H1 (cell line): Measurements from ENCODE around the gene MYO9B. TPM values are rescaled to one million over a fixed set of nuclear protein-coding genes. Genes with fewer than 3 reads are reported as not detected.

Experiments used
- CTCF ChIA-PET: fragments of 300-600 bp; sonication (Branson Sonifier 250); formaldehyde crosslinking; loops from one replicate; lab custom pipeline; 2021; ENCODE audit not compliant: partially characterized antibody; lab: Charles Lee
- POLR2A ChIA-PET: fragments of 300-600 bp; sonication (Branson Sonifier 250); formaldehyde crosslinking; loops from one replicate; lab custom pipeline; 2021; ENCODE audit warnings: inconsistent platforms; ENCODE audit not compliant: partially characterized antibody; lab: Charles Lee
- DNase-seq, 2 experiments: peaks; one replicate each; pipeline versions ENCODE4 v3.0.0 to v3.0.0-alpha.2; 2010 to 2022; ENCODE audit warnings: low spot score in 2 of 2, low read depth in 1 of 2, mixed read lengths in 1 of 2
- FAIRE-seq: peaks from 2 replicates; lab custom pipeline; 2011; peaks lifted over from hg19 to GRCh38; lab: Jason Lieb, UNC
- H2AFZ ChIP-seq: 2 replicates; pipeline ENCODE4 v1.8.1; 2012; ENCODE audit warnings: low read length, inconsistent platforms
- H2AK5ac ChIP-seq: 2 replicates; pipeline ENCODE4 v1.6.1; 2013; ENCODE audit warnings: low read depth, low read length
- H2BK120ac ChIP-seq: replicated peaks from 2 replicates; pipeline ENCODE3; 2013; ENCODE audit warnings: low read depth, low read length, inconsistent platforms
- H2BK12ac ChIP-seq: 2 replicates; pipeline ENCODE4 v1.6.1; 2013; ENCODE audit warnings: low read depth, low read length
- H2BK15ac ChIP-seq: 2 replicates; pipeline ENCODE4 v1.6.1; 2013; ENCODE audit warnings: low read length
- H2BK20ac ChIP-seq: 2 replicates; pipeline ENCODE4 v1.6.1; 2013; ENCODE audit warnings: low read length
- H2BK5ac ChIP-seq: 2 replicates; pipeline ENCODE4 v1.6.1; 2013; ENCODE audit warnings: low read depth, low read length
- H3K14ac ChIP-seq: 2 replicates; pipeline ENCODE4 v1.6.1; 2013; ENCODE audit warnings: inconsistent platforms; ENCODE audit not compliant: insufficient read length
- H3K18ac ChIP-seq: 2 replicates; pipeline ENCODE4 v1.6.1; 2013; ENCODE audit warnings: low read length; ENCODE audit errors: extremely low read depth
- H3K23ac ChIP-seq: 2 replicates; pipeline ENCODE4 v1.6.1; 2013; ENCODE audit warnings: inconsistent platforms; ENCODE audit not compliant: insufficient read length
- H3K23me2 ChIP-seq: 2 replicates; pipeline ENCODE4 v1.6.1; 2013; ENCODE audit warnings: low read depth, low read length
- H3K27ac ChIP-seq: 2 replicates; pipeline ENCODE4 v1.6.1; 2011; ENCODE audit warnings: low read depth, low read length, inconsistent platforms
- H3K27me3 ChIP-seq, 4 experiments: replicated peaks in 1 of 4; 1 replicate in 1 of 4; 2 replicates in 3 of 4; pipeline versions ENCODE4 v1.6.1 to v1.8.1; 2011 to 2013; ENCODE audit warnings: low read length in 3 of 4, mild to moderate bottlenecking in 3 of 4, inconsistent platforms in 2 of 4, mixed read lengths in 2 of 4, moderate library complexity in 1 of 4; ENCODE audit not compliant: control insufficient read depth in 3 of 4, insufficient read depth in 3 of 4; ENCODE audit errors: extremely low read depth in 1 of 4
- H3K36me3 ChIP-seq, 4 experiments: 2 replicates each; pipeline versions ENCODE4 v1.6.1 to v1.8.1; 2011 to 2013; ENCODE audit warnings: mild to moderate bottlenecking in 4 of 4, low read length in 3 of 4, moderate library complexity in 2 of 4, control low read depth in 1 of 4, inconsistent platforms in 1 of 4; ENCODE audit not compliant: insufficient read depth in 4 of 4, control insufficient read depth in 2 of 4
- H3K4ac ChIP-seq: replicated peaks from 2 replicates; pipeline ENCODE3; 2013; ENCODE audit warnings: low read length, low read depth, mixed read lengths, inconsistent platforms; ENCODE audit not compliant: insufficient read length
- H3K4me1 ChIP-seq, 4 experiments: replicated peaks in 1 of 4; 1 replicate in 1 of 4; 2 replicates in 3 of 4; pipeline versions ENCODE4 v1.6.1 to v1.8.1; 2011 to 2013; ENCODE audit warnings: low read length in 3 of 4, inconsistent platforms in 2 of 4, mixed read lengths in 1 of 4; ENCODE audit not compliant: insufficient read depth in 4 of 4, control insufficient read depth in 3 of 4
- H3K4me2 ChIP-seq, 2 experiments: 2 replicates each; pipeline versions ENCODE4 v1.6.1 to v1.8.1; 2011 to 2013; ENCODE audit warnings: low read depth in 2 of 2, low read length in 2 of 2, control low read depth in 1 of 2, inconsistent platforms in 1 of 2, mild to moderate bottlenecking in 1 of 2; ENCODE audit not compliant: insufficient read depth in 1 of 2
- H3K4me3 ChIP-seq, 4 experiments: fragments of 200-600, 300-600 bp in 1 of 4; sonication (generic), shearing (Covaris generic), sonication (Bioruptor Twin) in 1 of 4; 2 replicates each; pipeline versions ENCODE4 v1.5.1 to v1.8.1; 2011 to 2016; ENCODE audit warnings: low read length in 4 of 4, low read depth in 3 of 4, control low read depth in 2 of 4, inconsistent platforms in 2 of 4, mild to moderate bottlenecking in 2 of 4, mixed read lengths in 1 of 4, moderate library complexity in 1 of 4; ENCODE audit not compliant: insufficient read depth in 2 of 4; ENCODE audit errors: extremely low read depth in 1 of 4
- H3K56ac ChIP-seq: replicated peaks from 2 replicates; pipeline ENCODE3; 2013; ENCODE audit warnings: low read depth, mild to moderate bottlenecking, mixed read lengths, low read length, inconsistent platforms; ENCODE audit not compliant: insufficient read length
- H3K79me1 ChIP-seq: 2 replicates; pipeline ENCODE4 v1.6.1; 2013; ENCODE audit warnings: low read depth, low read length, control low read depth
- H3K79me2 ChIP-seq, 2 experiments: 2 replicates each; pipeline versions ENCODE4 v1.6.1 to v1.8.1; 2012 to 2013; ENCODE audit warnings: low read length in 2 of 2, mild to moderate bottlenecking in 2 of 2, inconsistent platforms in 1 of 2; ENCODE audit not compliant: insufficient read depth in 2 of 2, control insufficient read depth in 1 of 2
- H3K9ac ChIP-seq, 4 experiments: replicated peaks in 1 of 4; 1 replicate in 1 of 4; 2 replicates in 3 of 4; pipeline versions ENCODE4 v1.6.1 to v1.8.1; 2011 to 2013; ENCODE audit warnings: low read depth in 3 of 4, low read length in 3 of 4, control low read depth in 2 of 4, mild to moderate bottlenecking in 2 of 4, moderate library complexity in 2 of 4, inconsistent platforms in 1 of 4; ENCODE audit errors: extremely low read depth in 1 of 4
- H3K9me3 ChIP-seq, 2 experiments: 2 replicates each; pipeline versions ENCODE4 v1.6.1 to v1.8.1; 2012 to 2013; ENCODE audit warnings: mild to moderate bottlenecking in 2 of 2, moderate library complexity in 2 of 2, control low read depth in 1 of 2, inconsistent platforms in 1 of 2, low read depth in 1 of 2, low read length in 1 of 2, mixed read lengths in 1 of 2; ENCODE audit not compliant: insufficient read depth in 2 of 2
- H4K20me1 ChIP-seq, 2 experiments: replicated peaks in 1 of 2; 2 replicates each; pipeline versions ENCODE3 to v1.8.1; 2011 to 2013; ENCODE audit warnings: inconsistent platforms in 2 of 2, low read length in 2 of 2, mild to moderate bottlenecking in 1 of 2; ENCODE audit not compliant: insufficient read depth in 2 of 2, control insufficient read depth in 1 of 2
- H4K5ac ChIP-seq: 2 replicates; pipeline ENCODE4 v1.6.1; 2013; ENCODE audit warnings: low read length, low read depth, mixed read lengths, inconsistent platforms; ENCODE audit not compliant: insufficient read length
- H4K8ac ChIP-seq: 2 replicates; pipeline ENCODE4 v1.8.0; 2013; ENCODE audit warnings: mild to moderate bottlenecking, moderate library complexity, low read length, inconsistent platforms; ENCODE audit not compliant: insufficient read depth; ENCODE audit errors: extremely low read depth
- H4K91ac ChIP-seq: replicated peaks from 2 replicates; pipeline ENCODE3; 2013; ENCODE audit warnings: low read length, mixed read lengths, inconsistent platforms; ENCODE audit not compliant: insufficient read length
- BRCA1 ChIP-seq: IDR thresholded peaks from 2 replicates; pipeline ENCODE4 v1.6.1; 2012; ENCODE audit warnings: low read depth, low read length, improper control_type of control experiment
- JUN ChIP-seq: IDR thresholded peaks from 2 replicates; pipeline ENCODE4 v1.6.1; 2011; ENCODE audit warnings: low read depth, mild to moderate bottlenecking, improper control_type of control experiment, low read length
- KDM1A ChIP-seq: fragments of 200-600, 300-600 bp; sonication (generic); IDR thresholded peaks from 2 replicates; pipeline ENCODE4 v1.7.1; 2016; ENCODE audit warnings: mild to moderate bottlenecking, low read length, borderline replicate concordance
- RFX5 ChIP-seq: IDR thresholded peaks from 2 replicates; pipeline ENCODE4 v1.6.1; 2011; ENCODE audit warnings: low read depth, low read length, improper control_type of control experiment, borderline replicate concordance
- SIN3A ChIP-seq, 2 experiments: IDR thresholded peaks in 1 of 2; conservative IDR thresholded peaks in 1 of 2; 2 replicates each; pipeline ENCODE4 v1.6.1; 2011 to 2012; ENCODE audit warnings: low read length in 2 of 2, improper control_type of control experiment in 1 of 2, low read depth in 1 of 2, mild to moderate bottlenecking in 1 of 2
- TAF7 ChIP-seq: optimal IDR thresholded peaks from 2 replicates; pipeline ENCODE3; 2011; ENCODE audit warnings: low read depth, mild to moderate bottlenecking, inconsistent platforms, low read length, moderate library complexity, borderline replicate concordance
- YY1 ChIP-seq: IDR thresholded peaks from 2 replicates; pipeline ENCODE4 v1.6.1; 2011; ENCODE audit warnings: low read depth, mild to moderate bottlenecking, low read length
- WGBS, 2 experiments: shearing (Covaris generic) in 1 of 2; methylation state at CpG; one replicate each; pipeline versions ENCODE4 v1.1.6 to v1.1.7; 2013 to 2015; ENCODE audit warnings: low lambda C conversion rate in 2 of 2, mixed read lengths in 2 of 2, inconsistent platforms in 1 of 2, low coverage in 1 of 2, missing lambda C conversion rate in 1 of 2; ENCODE audit not compliant: insufficient replicate concordance in 2 of 2, insufficient coverage in 1 of 2, insufficient read length in 1 of 2; ENCODE audit errors: extremely low coverage in 1 of 2, missing lambda C conversion rate in 1 of 2; 5-methylcytosine and 5-hydroxymethylcytosine counted together
- polyA plus RNA-seq, 7 experiments: library from polyadenylated mRNA; depleted of rRNA in 3 of 7; stranded (reverse) in 5 of 7; unstranded in 2 of 7; fragments of >200 nt in 5 of 7; fragments of 200-250 nt in 2 of 7; gene quantifications; 1 replicate in 5 of 7; 2 replicates in 1 of 7; 4 replicates in 1 of 7; pipeline versions ENCODE4 v1.2.1 to v1.2.3, GENCODE V29; 2011 to 2013; ENCODE audit warnings: missing spikeins in 2 of 7, mixed read lengths in 2 of 7
- total RNA-seq: library from RNA; stranded (reverse); fragmentation: NEBNext Ultra II Directional; extraction: Animal tissue kit (Norgen Biotek cat#: 25700); gene quantifications from 2 replicates; pipeline ENCODE4 v1.2.1, GENCODE V29; 2021

MYO9B gene
- total and polyA plus RNA-seq, 2 of the 8 experiments (the other 6 are each of a cell fraction or from before 2014, with no cell fraction given): 27.6 to 77.1 TPM

- POLR2A ChIA-PET: interaction anchor here (0.8 kb wide), 1 partner anchor 12 kb away, joined by 3 read pairs; no protein-coding TSS in a partner anchor
- Histone ChIP-seq H3K4me1 (peaks cover 0 to 11% (median 6%) of the 10 kb centered on the region in 4 experiments; a peak in 6 of 7 replicates), H3K36me3 (peaks cover 12 to 51% (median 41%) of the 10 kb centered on the region in 4 experiments), H4K20me1 (peaks cover 0 to 2% of the 10 kb centered on the region in 2 experiments), H3K79me2 (no peaks in the 10 kb centered on the region), H2AK5ac (no peak overlapping the region), H3K56ac (no peak overlapping the region), H3K27ac (no peak overlapping the region), H3K4me3 (no peak overlapping the region), H3K23ac (no peak overlapping the region), H3K27me3 (no peaks in the 10 kb centered on the region), H3K9me3 (peaks cover 0 to 4% of the 10 kb centered on the region in 2 experiments; a peak in 2 of 4 replicates), H4K91ac (no peak overlapping the region), H3K23me2 (no peaks in the 10 kb centered on the region; the same call in 1 of the 2 replicates), H2BK12ac (no peak overlapping the region), H2BK120ac (no peak overlapping the region), H3K9ac (no peak overlapping the region), H3K18ac (no peak overlapping the region), H3K4me2 (no peak overlapping the region), H2BK5ac (no peak overlapping the region), H3K14ac (no peak overlapping the region), H2BK15ac (no peak overlapping the region)
- CTCF ChIA-PET: interaction anchor here (1.1 to 1.3 kb wide), 3 partner anchors 9 to 95 kb away, joined by 3 read pairs; no protein-coding TSS in a partner anchor
- TF ChIP-seq KDM1A: peak; percentile 48; the same call in 1 of the 2 replicates
- no peak for TF ChIP-seq YY1
- no peak for TF ChIP-seq SIN3A (conservative IDR thresholded peaks at IDR 0.05 in 1 of 2, IDR thresholded peaks at IDR 0.05 in 1 of 2; ENCODE audit: low read depth in 1 of 2, low read length in 2 of 2)
- no peak for TF ChIP-seq JUN
- no peak for TF ChIP-seq TAF7
- no peak for TF ChIP-seq BRCA1
- no peak for TF ChIP-seq RFX5
- TF ChIP-seq, all 59 proteins: peak for 1
- Histone ChIP-seq H2BK20ac (no peak overlapping the region), H4K8ac (no peak overlapping the region), H3K4ac (no peak overlapping the region), H2AFZ (no peak overlapping the region), H4K5ac (no peak overlapping the region), H3K79me1 (no peaks in the 10 kb centered on the region)
- DNase-seq: no peak
- FAIRE-seq: no peak
- 92% methylated on average over 4 of the region's 4 CpGs; no CpG with 5 or more reads in 1 of the 2 experiments for WGBS, 2 experiments
Measured at GRCh38 chr19:17163652-17164051, 88.1 kb downstream of the MYO9B start.
